Urinary bladder (tissue), 4 donors: ENCODE data around the gene RBM15B. TPM values are rescaled to one million over a fixed set of nuclear protein-coding genes. Genes with fewer than 3 reads are reported as not detected.
A peak's percentile ranks its signal among the peaks of the same experiment; 100 is the strongest.

Source experiments
- DNase-seq: peaks from one replicate; pipeline ENCODE4 v3.0.0-alpha.2; 2015; ENCODE audit errors: extremely low spot score
- H3K27ac ChIP-seq: one replicate; pipeline ENCODE4 v1.5.1; 2013; ENCODE audit warnings: low read depth, mild to moderate bottlenecking, moderate library complexity
- H3K36me3 ChIP-seq: one replicate; pipeline ENCODE4 v1.6.1; 2013; ENCODE audit warnings: mild to moderate bottlenecking, moderate library complexity; ENCODE audit not compliant: insufficient read depth
- H3K4me1 ChIP-seq: one replicate; pipeline ENCODE4 v1.6.1; 2013; ENCODE audit warnings: mild to moderate bottlenecking, moderate library complexity; ENCODE audit not compliant: insufficient read depth
- H3K4me3 ChIP-seq: one replicate; pipeline ENCODE4 v1.5.1; 2013; ENCODE audit warnings: low read depth, low read length
- WGBS: extraction: QIAGEN DNeasy Blood & Tissue Kit; methylation state at CpG from one replicate; pipeline ENCODE4 v1.1.7; 2013; 5-methylcytosine and 5-hydroxymethylcytosine counted together
- polyA plus RNA-seq: library from polyadenylated mRNA; stranded (reverse); fragments of 200-250 nt; gene quantifications from one replicate; pipeline ENCODE4 v1.2.3, GENCODE V29; 2013
- total RNA-seq: library from RNA; depleted of rRNA; stranded (reverse); fragments of >200 nt; gene quantifications from one replicate; pipeline ENCODE4 v1.2.3, GENCODE V29; 2014
- donor health status: healthy with polysubstance abuse.
- donor health status: healthy.

RBM15B gene, protein sequence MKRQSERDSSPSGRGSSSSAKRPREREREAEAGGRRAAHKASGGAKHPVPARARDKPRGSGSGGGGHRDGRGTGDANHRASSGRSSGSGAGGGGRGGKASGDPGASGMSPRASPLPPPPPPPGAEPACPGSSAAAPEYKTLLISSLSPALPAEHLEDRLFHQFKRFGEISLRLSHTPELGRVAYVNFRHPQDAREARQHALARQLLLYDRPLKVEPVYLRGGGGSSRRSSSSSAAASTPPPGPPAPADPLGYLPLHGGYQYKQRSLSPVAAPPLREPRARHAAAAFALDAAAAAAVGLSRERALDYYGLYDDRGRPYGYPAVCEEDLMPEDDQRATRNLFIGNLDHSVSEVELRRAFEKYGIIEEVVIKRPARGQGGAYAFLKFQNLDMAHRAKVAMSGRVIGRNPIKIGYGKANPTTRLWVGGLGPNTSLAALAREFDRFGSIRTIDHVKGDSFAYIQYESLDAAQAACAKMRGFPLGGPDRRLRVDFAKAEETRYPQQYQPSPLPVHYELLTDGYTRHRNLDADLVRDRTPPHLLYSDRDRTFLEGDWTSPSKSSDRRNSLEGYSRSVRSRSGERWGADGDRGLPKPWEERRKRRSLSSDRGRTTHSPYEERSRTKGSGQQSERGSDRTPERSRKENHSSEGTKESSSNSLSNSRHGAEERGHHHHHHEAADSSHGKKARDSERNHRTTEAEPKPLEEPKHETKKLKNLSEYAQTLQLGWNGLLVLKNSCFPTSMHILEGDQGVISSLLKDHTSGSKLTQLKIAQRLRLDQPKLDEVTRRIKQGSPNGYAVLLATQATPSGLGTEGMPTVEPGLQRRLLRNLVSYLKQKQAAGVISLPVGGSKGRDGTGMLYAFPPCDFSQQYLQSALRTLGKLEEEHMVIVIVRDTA
- total RNA-seq (17.1 TPM), polyA plus RNA-seq (24.4 TPM)

DNA sequence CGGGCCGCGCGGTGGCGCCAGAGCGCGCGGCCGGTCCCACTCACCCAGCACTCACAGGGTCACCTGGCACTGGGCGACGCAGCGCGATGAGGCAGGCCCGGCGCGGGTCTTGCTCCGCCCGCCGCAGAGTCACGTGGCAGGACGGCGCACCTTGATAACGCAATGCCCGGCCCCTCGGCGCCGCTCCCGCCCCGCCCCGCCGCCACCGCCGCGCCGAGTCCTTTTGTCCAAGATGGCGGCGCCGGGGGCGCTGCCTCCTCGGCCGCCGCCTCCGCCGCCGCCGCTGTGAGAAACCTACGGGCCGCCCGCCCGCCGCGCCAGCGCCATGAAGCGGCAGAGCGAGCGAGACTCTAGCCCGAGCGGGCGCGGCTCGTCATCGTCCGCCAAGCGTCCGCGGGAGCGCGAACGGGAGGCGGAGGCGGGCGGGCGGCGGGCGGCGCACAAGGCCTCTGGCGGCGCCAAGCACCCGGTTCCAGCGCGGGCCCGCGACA is at the start of gene RBM15B:
TSS of gene RBM15B (plus strand) at position 211 of the 491 bp plus-strand sequence. CDS start at position 326, 115 bp downstream.
- Histone ChIP-seq H3K27ac (peak within 1 kb of the TSS; percentile 94), H3K4me3 (peak within 1 kb of the TSS; percentile 87), H3K4me1 (peaks cover 2% of the 10 kb centered on the region), H3K36me3 (peaks cover 6% of the 10 kb centered on the region)
- under 1% methylated on average over 83 of the region's 83 CpGs for WGBS
- peak; percentile 87 for DNase-seq

DNA sequence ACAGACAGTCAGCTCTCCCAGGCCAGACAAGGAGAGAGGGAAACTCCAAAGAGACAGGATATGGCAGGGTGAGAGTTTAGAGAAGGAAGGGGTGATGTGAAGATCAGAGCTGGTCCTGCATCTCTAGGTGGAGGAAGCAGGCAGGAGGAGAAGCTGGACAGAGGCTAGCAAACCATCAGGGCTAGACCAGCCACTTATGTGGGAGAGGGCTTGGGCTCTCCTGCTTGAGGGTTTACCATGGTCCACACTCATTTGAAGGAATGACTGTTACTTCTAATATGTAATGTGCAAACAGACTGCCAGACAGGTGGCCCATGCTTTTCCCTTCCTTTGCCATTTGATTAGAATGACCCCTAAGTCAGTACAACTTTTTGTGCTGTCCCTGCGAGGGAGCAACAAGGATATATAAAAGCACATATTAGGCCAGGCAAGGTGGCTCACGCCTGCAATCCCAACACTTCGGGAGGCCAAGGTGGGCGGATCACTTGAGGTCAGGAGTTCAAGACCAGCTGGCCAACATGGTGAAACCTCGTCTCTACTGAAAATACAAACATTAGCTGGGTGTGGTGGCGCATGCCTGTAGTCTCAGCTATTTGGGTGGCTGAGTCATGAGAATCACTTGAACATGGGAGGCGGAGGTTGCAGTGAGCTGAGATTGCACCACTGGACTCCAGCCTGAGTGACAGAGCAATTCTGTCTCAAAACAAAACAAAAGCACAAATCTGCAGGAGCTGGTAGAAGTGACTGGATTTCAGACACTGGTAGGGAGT is 47.0 kb upstream of the RBM15B start:
- WGBS: 76% methylated on average over 7 of the region's 7 CpGs
- no peak overlapping the region for H3K27ac ChIP-seq
- H3K4me3 ChIP-seq: no peak overlapping the region
- DNase-seq: no peak
- H3K4me1 ChIP-seq: no peaks in the 10 kb centered on the region
- no peaks in the 10 kb centered on the region for H3K36me3 ChIP-seq

DNA sequence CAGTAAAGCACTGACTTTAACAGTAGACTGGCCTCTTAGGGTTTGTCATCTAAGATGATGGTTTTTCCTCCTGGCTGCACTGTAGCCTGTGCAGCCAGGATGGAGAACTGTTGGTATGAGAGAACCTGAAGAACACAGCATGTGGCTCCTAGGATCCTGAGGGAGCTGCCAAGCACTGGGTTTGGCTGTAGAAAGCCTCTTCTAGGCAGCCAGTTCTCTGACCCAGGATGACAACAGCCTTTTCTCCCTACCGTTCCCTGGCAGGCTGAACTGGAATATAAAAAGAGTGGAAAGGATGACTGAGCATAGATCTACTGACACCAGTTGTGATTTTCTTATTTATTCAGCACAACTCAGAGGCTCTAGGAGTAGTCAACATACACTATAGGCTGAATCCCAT is 40.3 kb upstream of the RBM15B start:
- DNase-seq: no peak
- Histone ChIP-seq H3K4me3 (no peak overlapping the region), H3K36me3 (no peaks in the 10 kb centered on the region), H3K4me1 (no peaks in the 10 kb centered on the region), H3K27ac (no peak overlapping the region)
- 100% methylated on average over 1 of the region's 1 CpG for WGBS

DNA sequence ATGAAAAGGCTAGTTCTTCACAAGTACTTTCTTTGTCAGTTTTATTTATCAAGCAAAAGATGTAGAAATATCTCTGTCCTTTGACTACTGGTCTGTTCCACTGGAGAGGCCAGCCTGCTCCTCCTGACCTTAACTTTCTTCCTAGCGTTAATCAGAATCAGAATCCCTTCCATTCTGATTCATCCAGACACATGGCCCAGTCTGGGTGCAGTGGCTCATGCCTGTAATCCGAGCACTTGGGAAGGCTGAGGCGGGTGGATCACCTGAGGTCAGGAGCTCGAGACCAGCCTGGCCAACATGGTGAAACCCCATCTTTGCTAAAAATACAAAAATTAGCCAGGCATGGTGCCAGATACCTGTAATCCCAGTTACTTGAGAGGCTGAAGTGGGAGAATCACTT is 38.0 kb upstream of the RBM15B start:
- H3K27ac ChIP-seq: no peak overlapping the region
- WGBS: 84% methylated on average over 4 of the region's 4 CpGs
- H3K4me1 ChIP-seq: no peaks in the 10 kb centered on the region
- DNase-seq: no peak
- H3K36me3 ChIP-seq: no peaks in the 10 kb centered on the region
- H3K4me3 ChIP-seq: no peak overlapping the region

DNA sequence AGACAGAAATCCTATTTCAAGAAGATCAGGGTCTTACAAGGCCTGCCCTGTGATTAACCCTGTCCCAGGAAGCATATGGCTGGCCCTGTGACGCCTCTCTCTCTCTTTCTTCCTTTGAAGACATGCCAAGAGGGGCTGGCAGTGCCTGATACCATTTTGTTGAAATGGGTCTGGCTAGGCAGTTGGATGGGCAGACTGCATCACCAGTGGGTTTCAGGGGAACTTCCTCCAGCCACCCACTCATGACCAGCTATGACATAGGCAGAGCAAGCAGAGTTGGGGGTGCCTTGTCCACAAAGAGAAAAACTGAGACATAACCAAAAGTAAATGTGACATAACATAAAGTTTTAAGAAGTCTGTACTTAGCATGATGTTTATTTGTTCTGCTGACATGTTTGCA is 37.4 kb upstream of the RBM15B start:
- no peak overlapping the region for H3K27ac ChIP-seq
- DNase-seq: no peak
- no peaks in the 10 kb centered on the region for H3K36me3 ChIP-seq
- no peaks in the 10 kb centered on the region for H3K4me1 ChIP-seq
- WGBS: 80% methylated on average over 1 of the region's 1 CpG
- H3K4me3 ChIP-seq: no peak overlapping the region

DNA sequence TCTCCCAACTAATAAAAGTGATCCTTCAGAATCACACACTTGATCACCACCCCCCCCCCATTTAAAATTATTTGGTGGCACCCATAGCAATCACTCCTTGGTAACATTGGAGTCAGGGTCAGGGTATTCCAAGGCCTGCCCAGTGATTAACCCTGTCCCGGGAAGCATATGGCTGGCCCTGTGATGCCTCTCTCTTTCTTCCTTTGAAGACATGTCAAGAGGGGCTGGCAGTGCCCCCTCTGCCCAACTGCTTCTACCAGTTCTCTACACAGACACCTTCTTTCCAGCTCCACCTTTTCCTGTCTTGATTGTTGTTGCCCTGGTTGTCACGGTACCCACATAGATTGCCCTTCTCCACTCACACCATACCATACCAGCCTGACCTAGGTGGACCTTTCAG is 36.9 kb upstream of the RBM15B start:
- Histone ChIP-seq H3K36me3 (no peaks in the 10 kb centered on the region), H3K4me3 (no peak overlapping the region), H3K4me1 (no peaks in the 10 kb centered on the region), H3K27ac (no peak overlapping the region)
- no peak for DNase-seq
- WGBS: 87% methylated on average over 2 of the region's 2 CpGs

DNA sequence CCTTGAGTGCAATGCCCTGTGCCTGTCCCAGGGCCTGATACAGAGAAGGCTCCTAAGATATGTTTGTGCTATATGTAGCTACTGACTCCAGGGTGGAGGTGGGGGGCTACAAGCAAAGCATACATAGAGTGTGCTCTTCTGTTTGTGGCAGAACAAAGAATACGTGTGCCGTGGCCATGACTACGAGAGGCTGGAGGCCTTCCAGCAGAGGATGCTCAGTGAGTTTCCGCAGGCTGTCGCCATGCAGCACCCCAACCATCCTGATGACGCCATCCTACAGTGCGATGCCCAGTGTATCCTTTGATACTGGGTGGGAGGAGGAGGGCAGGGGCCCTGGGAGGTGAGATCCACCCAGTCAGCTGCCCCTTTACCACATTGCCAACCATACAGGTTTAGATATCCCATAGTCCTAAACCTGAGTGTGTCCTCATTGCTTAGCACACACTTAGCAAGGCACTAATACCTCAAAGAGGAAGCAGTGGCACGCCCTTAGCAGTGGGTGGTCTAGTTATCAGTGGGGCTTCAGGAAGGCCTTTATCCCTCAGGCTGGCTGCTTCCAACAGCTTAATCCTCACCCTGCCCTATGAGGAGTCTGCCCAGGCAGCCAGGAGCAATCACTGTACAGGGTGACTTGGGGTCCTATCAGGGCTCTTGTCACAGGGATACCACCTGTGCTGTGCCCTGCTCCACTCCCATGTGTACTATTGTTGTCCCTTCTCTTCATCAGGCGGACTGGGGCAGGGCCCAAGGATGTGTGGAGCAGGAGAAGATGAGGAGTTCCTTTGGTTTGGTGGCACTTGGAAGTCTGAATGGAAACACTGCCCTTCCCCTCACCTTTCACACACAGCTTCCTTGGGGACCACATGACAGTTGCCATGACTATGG is 36.1 kb upstream of the RBM15B start:
- WGBS: 83% methylated on average over 9 of the region's 9 CpGs
- DNase-seq: no peak
- no peaks in the 10 kb centered on the region for H3K36me3 ChIP-seq

DNA sequence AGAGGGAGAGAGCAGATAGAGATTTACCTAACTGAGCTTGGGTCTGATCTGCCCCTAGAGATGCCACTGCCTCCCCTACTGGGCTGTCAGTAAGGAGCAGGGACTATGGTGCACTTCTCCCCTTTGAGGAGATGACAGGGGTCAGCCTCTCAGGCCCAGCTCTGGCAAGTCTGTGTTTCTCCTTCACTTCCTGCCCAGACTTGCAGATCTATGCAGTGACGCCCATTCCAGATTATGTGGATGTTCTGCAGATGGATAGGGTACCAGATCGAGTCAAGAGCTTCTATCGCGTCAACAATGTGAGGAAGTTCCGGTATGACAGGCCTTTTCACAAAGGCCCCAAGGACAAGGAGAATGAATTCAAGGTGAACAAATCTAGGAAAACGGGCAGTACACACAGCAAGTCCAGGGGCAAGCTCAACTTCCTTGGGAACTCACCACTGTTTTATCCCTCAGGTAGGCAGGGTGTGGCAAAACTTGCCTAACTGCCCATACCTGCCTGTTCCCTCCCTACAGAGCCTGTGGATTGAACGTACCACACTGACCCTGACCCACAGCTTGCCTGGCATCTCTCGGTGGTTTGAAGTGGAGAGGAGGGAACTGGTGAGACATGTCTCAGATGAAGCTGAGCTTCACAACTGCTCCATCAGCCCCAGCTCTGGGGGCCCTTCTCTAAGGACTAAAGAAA is 35.0 kb upstream of the RBM15B start:
- Histone ChIP-seq H3K4me3 (no peak overlapping the region), H3K27ac (peak overlapping the region; percentile 3), H3K4me1 (no peaks in the 10 kb centered on the region), H3K36me3 (no peaks in the 10 kb centered on the region)
- no peak for DNase-seq
- 72% methylated on average over 8 of the region's 8 CpGs for whole genome bisulfite sequencing

More for the DNA sequence above, 36.1 kb upstream of the RBM15B start:
- no peaks in the 10 kb centered on the region for H3K4me1 ChIP-seq
- no peak overlapping the region for H3K4me3 ChIP-seq
- no peak overlapping the region for H3K27ac ChIP-seq

DNA sequence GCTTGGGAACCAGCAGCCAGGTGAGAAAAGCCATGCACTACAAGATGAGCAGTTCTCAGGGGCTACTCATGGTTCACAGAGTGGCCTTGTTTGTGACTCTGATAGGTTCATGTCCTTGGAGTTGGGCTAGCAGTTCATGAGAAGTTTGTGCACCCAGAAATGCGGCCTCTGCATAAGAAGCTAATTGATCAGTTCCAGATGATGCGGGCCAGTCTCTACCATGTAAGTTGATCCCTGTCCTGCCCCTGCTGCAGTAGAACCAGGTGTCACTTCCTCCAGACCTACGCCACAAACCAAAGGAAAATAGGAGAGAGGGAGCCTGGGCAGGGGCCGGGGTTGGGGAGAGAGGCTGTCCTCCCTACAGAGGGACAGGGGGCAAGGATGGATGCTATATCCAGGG is 33.2 kb upstream of the RBM15B start:
- DNase-seq: no peak
- no peak overlapping the region for H3K27ac ChIP-seq
- no peaks in the 10 kb centered on the region for H3K36me3 ChIP-seq
- H3K4me1 ChIP-seq: no peaks in the 10 kb centered on the region
- no peak overlapping the region for H3K4me3 ChIP-seq
- WGBS: 52% methylated on average over 4 of the region's 4 CpGs

DNA sequence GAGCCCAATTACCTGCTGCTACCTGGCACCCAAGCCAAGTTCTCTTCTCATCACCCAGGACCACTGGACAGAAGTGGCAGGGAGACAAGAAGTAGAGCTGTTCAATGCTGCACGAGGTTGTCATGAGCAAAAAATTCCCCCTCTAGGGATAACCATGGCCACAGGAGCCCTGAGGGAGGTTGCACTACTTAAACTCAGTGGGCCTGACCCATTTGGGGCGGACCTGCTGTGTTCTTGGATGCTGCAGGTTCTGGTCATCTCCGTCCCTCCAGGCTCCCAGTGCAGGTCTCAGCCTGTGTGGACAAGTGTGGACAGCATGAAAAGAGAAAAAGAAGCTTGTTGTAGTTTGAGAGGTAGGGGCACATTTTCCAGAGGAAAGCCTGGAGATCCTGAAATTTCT is 32.1 kb upstream of the RBM15B start:
- DNase-seq: no peak
- Histone ChIP-seq H3K36me3 (no peaks in the 10 kb centered on the region), H3K27ac (no peak overlapping the region), H3K4me1 (no peaks in the 10 kb centered on the region), H3K4me3 (no peak overlapping the region)
- 74% methylated on average over 3 of the region's 3 CpGs for WGBS

DNA sequence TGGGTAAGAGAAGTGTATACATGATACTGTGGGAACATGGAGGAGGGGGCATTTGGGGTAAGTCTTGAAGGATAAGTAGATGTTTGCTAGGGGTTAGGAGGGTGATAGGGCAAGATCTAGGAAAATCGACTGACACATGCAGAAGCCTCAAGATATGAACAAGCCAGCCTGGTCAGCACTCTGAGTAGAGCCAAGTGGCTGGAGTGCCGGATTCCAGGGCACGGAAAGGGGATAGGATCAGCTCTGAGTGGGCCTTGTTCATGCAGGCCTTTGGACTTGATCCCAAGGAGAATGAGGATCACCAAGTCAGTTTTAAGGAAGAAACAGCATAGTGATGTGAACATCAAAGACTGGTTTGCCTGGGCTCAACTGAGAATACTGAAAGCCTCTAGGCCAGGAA is 30.3 kb upstream of the RBM15B start:
- Histone ChIP-seq H3K27ac (no peak overlapping the region), H3K36me3 (no peaks in the 10 kb centered on the region), H3K4me3 (no peak overlapping the region), H3K4me1 (no peaks in the 10 kb centered on the region)
- no peak for DNase-seq
- WGBS: 89% methylated on average over 3 of the region's 3 CpGs

DNA sequence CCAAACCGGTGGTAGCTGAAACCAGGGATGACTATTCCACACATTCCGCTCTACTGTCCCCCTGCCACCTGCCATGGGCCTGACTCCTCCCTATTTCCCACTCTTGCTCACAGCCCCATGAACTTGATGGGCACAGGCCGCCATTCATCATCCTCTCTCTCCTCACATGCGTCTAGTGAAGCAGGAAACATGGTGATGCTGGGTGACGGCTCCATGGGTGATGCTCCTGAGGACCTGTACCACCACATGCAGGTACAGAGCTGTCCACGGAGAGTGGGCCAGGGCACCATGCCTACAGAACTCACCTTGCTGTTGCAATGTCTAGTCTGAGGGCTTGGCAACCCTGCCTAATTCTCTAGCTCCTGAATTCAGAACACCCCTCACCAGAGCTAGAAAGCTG is 29.3 kb upstream of the RBM15B start:
- no peak for DNase-seq
- Histone ChIP-seq H3K27ac (no peak overlapping the region), H3K4me3 (no peak overlapping the region), H3K4me1 (no peaks in the 10 kb centered on the region), H3K36me3 (no peaks in the 10 kb centered on the region)
- 90% methylated on average over 6 of the region's 6 CpGs for WGBS
